NCI-H446 (cell line): ENCODE results near the gene FUT8.
"Not testable (repeated sequence)": the region's sequence is repeated elsewhere in the genome, so short reads cannot be mapped to it uniquely, and the experiment has no call there.

ENCODE experiments used
- DNase-seq, 2 experiments: peaks; one replicate each; lab custom pipeline; 2025; lab: John Stamatoyannopoulos, UW

Gene FUT8

DNA sequence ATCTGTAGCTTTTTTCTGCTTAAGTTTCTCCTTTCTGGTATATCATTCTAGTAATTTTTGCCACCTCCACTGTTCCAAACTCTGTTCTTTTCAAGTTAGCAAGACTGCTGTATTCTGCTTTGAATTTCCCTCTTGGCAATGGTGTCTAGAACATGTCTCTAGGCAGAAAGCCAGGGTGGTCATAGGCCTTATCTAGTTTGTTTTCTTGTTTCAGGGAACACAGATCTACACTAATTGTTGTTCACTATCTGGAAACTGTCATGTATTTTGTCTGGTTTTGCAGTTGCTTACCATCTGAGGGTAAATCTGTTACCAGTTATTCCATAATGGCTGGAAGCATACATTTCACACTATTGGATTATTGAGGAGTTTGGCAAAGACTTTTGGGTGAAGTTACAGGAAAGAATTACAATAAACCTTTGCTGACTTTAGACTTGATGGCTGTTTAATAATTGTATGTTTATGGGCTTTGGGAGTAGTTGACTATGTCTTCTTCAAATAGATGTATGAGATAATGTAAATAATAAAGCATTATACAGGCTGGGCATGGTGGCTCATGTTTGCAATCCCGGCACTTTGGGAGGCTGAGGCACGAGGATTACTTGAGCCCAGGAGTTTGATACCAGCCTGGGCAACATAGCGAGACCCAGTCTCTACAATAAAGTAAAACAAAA, 41.4 kb downstream of the FUT8 start:
- peak in 1 of 2 experiments; percentile 8 for DNase-seq

DNA sequence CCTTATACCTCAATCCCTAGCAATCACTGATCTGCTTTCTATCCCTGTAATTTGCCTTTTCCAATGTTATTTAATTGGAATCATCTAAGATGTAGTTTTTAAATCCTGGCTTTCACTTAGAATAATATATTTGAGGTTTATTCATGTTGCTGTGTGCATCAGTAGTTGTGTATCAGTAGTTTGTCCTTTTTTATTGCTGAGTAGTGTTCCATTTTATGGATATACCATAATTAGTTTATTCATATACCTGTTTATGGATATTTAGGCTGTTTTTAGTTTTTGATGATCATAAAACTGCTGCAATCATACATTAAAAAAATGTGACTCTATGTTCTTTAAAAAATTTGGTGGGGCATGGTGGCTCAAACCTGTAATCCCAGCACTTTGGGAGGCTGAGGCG, 43.7 kb downstream of the FUT8 start:
- DNase-seq = no peak

DNA sequence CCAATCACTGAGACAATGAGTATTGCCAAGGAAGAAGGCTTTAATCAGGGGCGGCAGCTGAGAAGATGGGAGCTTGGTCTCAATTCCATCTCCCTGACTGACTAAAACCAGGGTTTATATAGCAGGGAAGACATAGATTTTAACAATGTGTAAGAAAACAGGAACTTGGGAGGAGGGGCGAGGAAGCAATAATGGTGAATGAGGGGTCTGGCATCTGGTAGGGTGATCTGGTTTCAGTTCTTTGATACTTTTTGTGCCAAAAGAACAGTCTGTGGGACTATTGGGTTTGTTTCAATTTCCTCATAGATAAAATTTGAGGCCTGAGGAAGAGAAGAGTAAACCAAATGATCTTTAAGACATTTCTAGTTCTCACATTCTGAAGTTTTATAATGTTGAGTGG, 49.2 kb downstream of the FUT8 start:
- DNase-seq = peak; percentile 14 to 43

DNA sequence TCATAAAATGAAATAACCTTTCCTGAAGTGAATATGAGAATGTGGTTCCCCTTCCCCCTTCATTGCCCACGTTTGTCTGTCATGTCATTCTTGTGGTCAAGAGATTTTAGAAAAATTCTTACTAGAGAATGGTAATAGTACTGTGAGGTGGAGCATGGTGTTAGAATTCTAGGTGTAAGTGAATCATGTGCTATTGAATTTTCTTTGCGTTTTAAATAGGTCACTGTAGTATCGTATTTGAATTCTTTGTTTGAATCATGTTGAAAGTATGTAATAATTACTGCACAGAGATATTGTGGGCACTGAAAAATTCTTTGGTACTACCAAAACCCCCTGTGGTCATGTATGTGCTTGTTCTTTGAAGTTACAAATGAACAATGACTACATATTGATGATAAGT, 49.9 kb downstream of the FUT8 start:
- no peak for DNase-seq

DNA sequence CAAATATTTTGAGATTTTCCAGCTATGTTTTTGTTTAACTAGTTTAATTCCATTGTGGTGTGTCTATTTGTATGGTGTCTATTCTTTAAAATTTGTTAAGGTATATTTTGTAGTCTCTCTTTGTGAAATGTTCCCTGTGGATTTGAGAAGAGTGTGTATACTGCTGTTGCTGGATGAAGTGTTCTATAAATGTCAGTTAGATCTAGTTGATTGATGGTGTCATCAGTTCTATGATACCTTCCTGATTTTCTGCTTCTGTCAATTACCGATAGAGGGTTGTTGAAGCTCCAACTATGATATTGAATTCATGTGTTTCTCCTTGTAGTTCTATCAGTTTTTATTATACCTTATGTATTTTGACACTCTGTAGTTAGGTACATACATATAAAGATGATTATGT, 53.1 kb downstream of the FUT8 start:
- DNase-seq = no peak

DNA sequence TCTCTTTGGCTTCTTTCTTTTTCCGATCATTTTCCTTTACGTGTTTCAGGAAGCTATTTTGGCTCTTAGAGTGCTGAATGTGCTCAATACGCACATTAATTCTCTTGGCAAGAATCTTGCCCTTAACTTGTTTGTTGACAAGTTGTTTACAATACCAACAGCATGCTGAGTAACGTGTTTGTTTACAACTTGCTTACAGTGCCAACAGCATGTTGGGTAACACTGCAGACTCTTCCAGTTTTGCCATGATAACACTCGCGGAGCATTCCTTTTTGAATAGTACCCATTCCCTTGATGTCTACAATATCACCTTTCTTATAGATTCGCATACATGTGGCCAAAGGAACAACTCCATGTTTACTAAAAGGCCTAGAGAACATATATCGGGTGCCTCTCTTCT, 55.4 kb downstream of the FUT8 start:
- DNase-seq = not testable (repeated sequence)

DNA sequence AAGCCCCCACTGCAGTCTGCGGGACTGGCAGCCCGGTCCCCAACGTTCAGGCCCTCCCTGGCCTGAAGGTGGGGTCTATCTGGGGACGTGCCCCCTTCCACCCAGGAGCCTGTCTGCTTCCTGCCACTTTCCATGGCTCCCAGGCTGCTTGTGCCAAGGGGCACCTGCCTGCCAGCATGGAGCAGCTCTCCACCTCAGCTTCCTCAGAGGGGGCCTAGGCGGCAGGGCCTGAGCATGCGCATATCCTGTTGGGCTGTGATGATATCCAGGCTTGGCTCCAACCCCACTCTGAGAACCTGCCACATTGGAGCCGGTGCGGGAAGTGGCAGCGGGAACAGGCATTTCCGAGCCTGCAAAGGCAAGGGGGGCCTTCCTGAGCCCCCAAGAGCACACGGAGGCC, 57.4 kb downstream of the FUT8 start:
- no peak for DNase-seq

DNA sequence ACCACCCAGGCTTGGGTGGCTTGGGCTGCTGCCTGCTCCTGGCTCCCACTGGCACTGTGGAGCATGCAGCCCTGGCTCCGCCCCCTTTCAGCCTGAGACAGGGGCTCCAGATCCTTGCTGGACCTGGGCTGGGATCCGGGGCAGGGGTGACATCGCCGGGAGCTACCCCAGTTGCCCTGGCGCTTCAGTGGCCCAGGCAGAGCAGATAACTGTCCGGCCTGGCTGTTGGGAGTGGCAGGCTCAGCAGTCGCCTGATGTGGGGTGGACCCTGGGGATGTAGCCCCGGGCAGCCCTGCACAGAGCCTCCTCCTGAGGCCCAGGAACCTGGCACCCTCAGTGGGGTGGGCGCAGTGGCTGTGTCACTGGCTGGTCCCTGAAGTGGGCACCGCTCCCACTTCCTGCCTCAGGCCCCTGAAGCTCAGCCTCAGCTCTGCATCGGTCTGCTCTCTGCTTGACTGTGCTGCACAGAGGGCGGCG, 57.9 kb downstream of the FUT8 start:
- DNase-seq = no peak

DNA sequence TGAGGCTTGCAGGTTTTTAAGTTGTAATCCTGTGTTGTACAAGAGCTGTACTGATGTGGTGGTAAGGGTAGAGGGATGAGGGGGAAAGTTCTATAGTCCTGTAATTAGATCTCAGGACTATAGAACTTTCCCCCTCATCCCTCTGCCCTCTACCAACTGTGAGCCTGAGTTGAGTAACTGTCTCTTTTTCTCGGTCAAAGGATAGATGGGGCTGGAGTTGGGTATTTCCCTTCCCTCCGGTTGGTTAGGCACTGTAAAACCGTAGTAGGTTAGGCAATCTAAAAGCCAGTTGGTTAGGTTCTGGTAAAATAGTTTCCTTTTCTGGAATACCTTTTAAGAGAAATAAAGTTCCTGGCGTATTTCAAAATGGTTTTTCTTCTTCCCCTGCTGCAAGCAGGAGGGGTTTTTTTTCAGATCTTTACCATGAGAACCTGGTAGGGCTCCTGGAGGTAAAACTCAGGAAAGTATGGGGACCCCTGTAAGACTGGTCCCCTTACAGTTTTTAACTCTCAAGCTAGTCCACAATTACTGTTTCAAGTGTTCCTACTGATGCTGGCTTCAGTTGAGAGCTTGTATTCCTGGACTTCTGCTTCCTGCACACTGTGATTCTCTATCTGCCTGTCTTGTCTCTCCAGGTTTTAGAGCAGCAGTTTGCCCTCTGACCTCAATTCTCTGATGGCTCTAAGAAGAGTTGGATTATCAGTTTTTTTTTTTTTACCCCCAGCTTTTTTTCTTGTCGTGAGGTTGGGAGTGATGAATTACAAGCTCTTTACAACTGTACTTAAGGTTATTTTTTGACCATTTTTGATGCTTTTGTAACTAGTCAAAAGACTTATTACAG, 58.7 kb downstream of the FUT8 start:
- DNase-seq = no peak

DNA sequence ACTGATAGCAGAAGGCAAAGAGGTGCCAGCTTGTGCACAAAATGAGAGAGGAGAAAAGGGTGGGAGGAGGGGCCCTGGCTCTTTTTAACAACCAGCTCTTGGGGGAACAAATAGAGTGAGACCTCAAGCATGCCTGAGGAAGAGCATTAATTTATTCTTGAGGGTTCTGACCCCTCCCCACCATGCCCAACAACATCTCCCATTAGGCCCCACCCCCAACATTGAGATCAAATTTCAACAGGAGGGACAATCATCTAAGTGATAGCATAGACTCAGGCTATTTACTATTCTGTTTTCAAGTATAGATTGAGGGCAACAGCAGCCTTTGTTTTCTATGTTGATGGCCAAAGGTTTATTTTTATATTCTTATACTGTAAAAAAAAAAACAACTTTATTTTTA, 59.7 kb downstream of the FUT8 start:
- no peak for DNase-seq

DNA sequence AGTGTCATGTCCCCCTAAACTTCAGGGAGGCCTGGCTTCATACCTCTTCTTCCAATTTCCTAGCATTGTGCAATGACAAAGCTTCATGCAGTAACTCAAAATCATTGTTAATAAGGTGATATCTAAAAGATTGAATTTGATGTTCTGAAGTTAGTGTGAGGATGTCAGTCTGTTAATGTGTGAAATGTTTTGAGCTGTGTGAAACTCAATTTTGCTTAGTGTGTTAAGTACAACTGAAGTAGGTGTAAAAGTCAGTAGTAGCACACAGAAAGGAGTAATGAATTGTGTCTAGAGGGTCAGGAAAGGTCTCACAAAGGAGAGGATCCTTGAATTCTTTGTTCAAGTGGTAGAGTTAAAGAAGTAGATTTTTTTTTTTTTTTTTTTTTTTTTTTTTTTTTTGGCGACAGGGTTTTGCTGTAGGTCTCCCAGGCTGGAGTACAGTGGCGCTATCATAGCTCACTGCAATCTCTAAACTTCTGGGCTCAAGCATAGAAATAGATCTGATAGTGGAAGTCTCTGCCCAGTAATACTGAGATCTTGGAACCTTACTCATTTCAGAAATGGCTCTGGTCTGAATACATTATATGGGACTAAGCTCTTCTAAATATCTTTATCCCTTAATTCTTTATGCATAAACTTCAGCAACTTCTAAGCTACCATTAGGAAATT, 63.9 kb downstream of the FUT8 start:
- DNase-seq = no peak

DNA sequence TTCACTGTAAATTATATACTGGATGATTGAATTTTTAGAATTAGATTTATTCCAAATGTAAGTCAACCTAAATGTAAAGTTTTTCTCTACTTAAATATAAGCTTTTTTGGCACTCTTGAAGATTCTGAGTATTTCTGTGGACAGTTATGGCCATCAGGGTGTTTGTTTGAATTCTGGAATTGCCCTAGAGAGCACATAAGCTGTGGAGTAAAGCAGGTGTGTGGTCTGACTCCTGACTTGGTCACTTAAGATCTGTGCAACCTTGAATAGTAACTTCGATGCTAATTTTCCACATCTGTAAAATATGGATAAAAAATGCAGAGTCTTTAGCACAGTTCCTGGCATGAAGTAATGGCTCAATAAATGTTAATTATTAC, 64.4 kb downstream of the FUT8 start:
- no peak for DNase-seq

DNA sequence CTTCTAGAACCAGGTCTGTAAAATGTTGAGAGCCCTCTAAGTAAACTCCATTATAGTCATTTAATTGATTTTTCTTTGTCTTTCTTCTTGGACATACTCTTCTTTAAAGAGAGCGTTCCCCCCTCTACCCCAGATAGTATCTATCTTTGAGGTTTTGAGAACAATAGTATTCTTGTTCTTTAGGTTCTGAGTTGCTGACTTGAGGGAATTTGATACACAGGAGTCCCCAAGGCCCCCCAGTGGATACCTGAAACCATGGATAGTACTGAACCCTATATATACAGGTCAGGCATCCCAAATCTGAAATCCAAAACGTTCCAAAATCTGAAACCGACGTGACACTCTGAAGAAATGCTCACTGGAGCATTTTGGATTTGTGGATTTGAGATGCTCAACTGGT, 65.5 kb downstream of the FUT8 start:
- no peak for DNase-seq

DNA sequence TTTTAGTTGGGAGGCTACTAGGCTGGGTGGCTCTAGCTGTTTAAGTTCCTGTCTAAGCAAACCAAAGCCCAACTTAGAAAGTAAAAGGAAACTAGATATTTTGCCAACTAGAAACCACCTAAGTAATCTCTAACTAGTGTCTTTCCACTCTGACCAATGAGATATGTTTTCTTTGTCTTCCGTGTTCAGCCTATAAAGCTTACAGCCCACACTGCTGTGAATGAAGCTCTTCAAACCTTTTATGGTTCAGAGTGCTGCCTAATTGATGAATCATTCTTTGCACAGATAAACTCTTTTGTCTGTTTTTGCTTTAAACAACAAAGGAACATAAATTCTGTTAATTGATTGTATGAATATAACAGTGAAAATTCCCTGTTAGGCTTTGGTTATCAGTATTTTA, 66.1 kb downstream of the FUT8 start:
- no peak for DNase-seq

DNA sequence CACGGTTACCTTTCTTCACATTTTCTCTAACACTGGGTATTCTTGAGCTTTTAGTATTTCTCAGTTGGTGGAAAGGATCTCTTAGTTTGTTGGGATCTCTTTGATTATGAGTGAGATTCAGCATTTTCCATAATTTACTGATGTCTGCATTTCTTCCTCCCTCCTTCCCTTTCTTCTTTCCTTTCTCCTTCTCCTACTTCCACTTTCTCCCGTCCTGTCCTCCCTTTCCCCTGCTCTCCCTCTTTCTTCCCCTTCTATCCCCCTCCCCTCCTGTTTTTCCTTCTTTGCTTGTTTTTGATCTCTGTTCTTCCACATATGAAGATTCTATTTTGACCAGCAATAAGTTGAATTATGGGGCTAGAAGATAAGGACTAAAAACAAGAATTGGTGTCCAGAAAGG, 66.9 kb downstream of the FUT8 start:
- no peak for DNase-seq

DNA sequence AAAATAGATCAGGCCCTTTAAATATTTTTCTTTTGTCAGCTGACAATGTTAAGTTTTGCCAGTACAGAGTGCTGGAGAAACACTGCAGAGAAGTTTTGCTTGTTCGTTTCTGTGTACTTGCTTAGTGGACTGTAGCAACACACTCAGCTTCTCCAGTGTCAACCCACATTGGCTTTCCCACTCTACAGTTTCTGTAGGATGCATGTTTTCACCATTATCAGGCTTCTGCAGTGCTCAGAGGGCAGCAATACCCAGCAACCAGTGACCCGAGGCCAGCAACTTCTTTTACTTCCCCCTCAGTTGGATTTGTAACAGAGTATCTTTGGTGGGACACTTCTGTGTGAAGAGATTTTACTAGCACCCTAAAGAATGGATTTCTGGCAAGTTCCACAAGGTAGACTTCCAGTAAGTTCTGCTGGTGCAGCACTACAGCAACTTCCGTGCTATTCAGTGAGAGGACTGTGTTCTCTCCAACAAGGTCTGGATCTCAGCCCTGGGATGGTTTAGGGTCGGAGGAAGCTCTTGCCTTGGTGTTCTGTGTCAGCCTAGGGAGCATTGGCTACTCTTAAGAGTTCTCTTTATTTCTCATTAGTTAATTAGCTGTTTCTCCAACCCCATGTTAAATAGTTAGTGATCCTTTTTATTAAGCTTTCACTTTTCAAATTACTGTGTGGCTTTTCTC, 70.4 kb downstream of the FUT8 start:
- no peak for DNase-seq

DNA sequence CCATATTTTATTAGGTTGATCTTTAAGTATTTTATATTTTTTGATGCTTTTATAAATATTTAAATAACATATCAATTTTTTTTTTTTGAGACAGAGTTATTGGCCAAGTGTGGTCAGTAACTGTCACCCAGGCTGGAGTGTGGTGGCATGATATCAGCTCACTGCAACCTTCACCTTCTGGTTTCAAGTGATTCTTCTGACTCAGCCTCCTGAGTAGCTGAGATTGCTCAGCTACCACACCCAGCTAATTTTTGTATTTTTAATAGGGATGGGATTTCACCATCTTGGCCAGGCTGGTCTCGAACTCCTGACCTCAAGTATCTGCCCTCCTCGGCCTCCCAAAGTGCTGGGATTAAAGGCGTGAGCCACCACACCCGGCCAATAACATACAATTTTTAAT, 71.1 kb downstream of the FUT8 start:
- no peak for DNase-seq

DNA sequence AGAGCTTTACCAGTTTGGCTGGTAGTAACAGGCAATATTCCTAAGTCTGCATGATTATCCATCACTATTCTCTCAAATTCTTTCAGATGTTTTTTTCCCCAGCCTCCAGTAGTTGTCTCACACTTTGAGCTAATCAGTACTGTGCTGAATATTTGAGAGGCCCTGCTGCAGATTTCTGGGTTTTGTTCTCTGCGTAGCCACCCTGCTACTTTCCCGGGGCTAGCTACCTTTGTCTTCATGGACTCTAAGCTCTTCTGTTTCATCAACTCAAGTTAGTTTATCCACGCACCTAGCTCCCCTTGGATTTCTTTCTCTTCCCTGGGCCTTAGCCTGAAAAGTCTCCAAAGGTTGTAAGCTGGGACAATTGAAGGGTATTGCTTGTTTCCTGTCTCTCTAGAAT, 73.0 kb downstream of the FUT8 start:
- no peak for DNase-seq

DNA sequence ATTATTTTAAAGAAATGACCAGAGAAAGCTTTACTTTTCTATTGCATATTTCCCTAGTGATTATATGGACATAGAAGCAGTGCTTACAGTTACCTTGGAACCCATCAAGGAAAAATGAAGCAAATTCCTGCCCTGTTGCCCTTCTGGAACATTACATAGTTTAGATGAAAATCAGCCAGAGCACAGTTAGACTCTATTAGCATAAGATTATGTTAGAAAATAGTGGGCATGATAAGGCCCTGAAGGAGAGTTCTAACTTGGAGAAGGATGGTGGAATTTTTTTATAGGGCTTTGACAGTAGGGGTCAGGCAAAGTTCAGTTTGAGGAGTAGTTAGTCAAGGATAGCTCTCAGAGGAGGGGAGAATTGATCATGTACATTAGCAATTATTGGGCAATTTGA, 74.3 kb downstream of the FUT8 start:
- DNase-seq = no peak

DNA sequence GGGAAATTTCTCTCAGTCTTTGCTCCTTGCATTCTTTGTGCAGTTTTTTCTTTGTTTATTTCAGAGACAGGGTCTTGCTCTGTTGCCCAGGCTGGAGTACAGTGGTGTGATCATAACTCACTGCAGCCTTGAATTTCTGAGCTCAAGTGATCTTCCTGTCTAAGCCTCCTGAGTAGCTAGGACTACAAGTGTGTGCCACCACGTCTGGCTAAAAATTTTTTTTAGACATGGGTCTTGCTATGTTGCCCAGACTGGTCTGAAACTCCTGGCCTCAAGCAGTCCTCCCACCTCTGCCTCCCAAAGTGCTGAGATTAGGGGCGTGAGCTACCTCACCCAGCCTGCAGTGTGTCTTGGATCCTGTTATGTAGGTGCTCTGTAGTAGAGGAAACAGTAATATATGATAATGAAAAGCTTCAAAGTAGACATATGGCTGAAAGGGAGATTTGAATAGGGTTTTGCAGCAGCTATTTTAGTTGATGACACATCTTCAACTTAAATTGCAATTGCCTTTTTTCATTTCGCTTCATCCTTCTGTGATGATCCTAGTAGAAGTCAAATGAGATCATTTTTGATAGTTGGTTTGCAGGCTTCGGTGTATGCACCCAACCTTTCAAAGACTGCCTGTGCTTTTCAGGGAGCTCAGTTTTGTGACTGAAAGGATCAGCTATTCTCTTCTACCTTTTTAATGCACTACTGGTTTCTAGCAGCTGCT, 75.4 kb downstream of the FUT8 start:
- DNase-seq = no peak

DNA sequence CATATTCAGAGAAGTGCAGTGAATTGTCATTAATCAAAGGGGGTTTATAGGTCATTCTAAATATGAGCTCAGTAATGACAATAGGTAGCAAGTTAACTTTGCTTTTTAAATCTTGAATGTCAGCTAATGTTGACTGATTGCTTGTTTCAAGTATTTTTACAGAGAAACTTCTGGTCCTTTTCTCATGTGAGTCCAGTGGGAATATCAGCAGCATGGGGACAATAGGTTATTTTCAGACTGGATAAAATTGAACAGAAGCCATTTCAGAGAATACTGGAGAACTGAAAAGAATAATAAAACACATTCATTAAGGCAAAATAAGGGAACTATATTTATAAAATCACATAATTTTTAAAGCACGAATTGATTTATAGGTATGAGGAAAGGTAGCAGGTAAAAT, 78.7 kb downstream of the FUT8 start:
- no peak for DNase-seq

DNA sequence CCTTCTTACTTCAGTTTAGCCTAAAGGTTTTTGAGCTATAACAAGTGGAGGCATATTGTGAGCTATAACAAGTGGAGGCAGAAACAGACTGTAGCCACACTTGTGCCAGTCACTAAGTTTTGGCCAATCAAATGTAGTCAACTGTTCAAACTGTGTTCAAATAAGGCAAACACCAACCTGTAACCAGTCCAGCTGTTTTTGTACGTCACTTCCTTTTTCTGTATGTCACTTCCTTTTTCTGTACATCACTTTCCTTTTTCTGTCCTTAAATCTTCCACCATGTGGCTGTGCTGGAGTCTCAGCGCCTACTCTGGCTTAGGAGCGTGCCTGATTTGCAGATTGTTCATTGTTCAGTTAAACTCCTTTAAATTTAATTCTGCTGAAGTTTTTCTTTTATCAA, 79.7 kb downstream of the FUT8 start:
- DNase-seq = no peak
